Hair follicle dermal papilla cell (primary cell): Measurements from ENCODE around the gene RUBCNL. TPM values are rescaled to one million over a fixed set of nuclear protein-coding genes. Genes with fewer than 3 reads are reported as not detected.

ENCODE experiments used
- small RNA-seq: library from RNA; depleted of rRNA; stranded (forward); fragments of <200 nt; gene quantifications from one replicate; pipeline ENCODE3, GENCODE V24; 2012
- total RNA-seq: library from RNA; depleted of rRNA; stranded (reverse); fragments of >200 nt; gene quantifications from 2 replicates; pipeline ENCODE4 v1.2.3, GENCODE V29; 2012

The RUBCNL gene
- total RNA-seq: 3.9 and 7.0 TPM in 2 replicates

DNA sequence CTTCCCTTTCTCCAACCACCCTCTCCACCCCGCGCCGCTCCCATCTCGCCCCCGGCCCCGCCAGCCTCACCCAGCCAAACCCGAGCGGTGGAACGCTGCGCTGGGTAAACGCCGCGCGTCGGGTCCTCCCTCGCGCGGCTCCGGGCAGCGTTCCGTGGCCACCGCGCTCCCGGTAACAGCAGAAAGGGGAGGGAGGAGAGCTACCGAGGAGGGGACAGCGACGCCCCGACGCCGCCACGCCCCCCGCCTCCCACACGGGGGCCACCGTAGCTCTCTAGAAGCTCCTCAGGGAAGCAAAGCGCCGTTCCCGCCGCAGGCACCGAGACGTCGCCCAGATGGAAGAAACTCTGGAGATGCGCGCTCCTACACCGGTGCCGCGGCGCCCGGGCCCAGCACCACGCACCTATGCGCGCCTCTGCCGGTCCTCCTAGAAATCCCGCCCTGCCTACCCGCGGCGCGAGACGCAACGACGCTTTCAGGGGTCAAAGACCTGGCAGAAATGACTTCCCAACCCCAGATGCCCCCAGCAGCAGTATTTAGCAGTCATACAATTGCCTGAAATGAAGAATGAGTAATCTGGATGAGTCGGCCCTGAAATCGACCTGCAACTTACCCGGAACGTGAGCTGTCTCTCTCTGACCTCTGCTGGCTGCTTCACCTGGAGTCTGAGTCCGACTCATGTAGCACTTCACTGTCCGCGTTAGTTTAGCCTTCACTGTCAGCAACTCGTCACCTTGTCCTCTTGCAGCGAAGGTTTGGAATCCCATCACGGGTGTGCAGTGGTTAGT lies at the start of gene RUBCNL:
TSS of gene RUBCNL (minus strand) at position 189 of the 788 bp plus-strand sequence. CDS start 14,777 bp downstream, outside the sequence.

Small RNA genes within 50 kb of the gene (small RNA-seq; reads per million reads assigned to genes)
- gene RNU2-6P (26.7 reads per million, percentile 96 among the genes with 10 or more reads in this experiment), gene RNU6-68P (not detected)

Other genes with a start within 250 kb of the RUBCNL start
- gene LCP1, start 205.1 kb downstream of the RUBCNL start, total RNA-seq: 0.61 and 0.81 TPM in 2 replicates
- under 0.01 TPM in 1 of 2 replicates, not detected in the other for gene LRRC63, start 175.3 kb downstream of the RUBCNL start, total RNA-seq
- gene LRCH1, start 165.9 kb upstream of the RUBCNL start, total RNA-seq: 11.5 and 12.5 TPM in 2 replicates